ENCODE data around the gene PLCXD1.

DNA sequence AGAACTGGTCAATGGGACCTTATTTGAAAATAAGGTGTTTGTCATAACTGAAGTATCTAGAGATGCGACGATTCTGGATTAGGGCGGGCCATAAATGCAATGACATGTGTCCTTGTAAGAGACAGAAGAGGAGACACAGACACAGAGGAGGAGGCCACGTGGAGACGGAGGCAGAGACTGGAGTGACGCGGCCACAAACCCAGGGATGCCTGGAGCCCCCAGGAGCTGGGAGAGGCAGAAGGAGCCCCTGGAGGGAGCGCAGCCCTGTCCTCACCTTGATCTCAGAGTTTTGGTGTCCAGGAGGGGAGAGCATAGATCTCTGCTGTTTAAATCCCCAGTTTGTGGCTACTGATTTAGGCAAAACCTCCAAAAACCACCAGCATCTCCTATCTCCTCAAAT lies 32.4 kb downstream of the PLCXD1 start:
- TF ChIP-seq, protein P1, sequence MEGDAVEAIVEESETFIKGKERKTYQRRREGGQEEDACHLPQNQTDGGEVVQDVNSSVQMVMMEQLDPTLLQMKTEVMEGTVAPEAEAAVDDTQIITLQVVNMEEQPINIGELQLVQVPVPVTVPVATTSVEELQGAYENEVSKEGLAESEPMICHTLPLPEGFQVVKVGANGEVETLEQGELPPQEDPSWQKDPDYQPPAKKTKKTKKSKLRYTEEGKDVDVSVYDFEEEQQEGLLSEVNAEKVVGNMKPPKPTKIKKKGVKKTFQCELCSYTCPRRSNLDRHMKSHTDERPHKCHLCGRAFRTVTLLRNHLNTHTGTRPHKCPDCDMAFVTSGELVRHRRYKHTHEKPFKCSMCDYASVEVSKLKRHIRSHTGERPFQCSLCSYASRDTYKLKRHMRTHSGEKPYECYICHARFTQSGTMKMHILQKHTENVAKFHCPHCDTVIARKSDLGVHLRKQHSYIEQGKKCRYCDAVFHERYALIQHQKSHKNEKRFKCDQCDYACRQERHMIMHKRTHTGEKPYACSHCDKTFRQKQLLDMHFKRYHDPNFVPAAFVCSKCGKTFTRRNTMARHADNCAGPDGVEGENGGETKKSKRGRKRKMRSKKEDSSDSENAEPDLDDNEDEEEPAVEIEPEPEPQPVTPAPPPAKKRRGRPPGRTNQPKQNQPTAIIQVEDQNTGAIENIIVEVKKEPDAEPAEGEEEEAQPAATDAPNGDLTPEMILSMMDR (IDR thresholded peaks at IDR 0.05), result no peak
- TF ChIP-seq EP300 (IDR thresholded peaks at IDR 0.05) (no peak), POLR2A (IDR thresholded peaks at IDR 0.05) (no peak)

Data from tibial nerve (tissue), 4 donors.